GM19467 (cell line): ENCODE data around the gene ADRM1.

ENCODE experiments used
- ATAC-seq: cut with Tn5 transposase; IDR thresholded peaks from one replicate; pipeline ENCODE4 v1.9.1; 2021; ENCODE audit warnings: mild to moderate bottlenecking, moderate library complexity; ENCODE audit not compliant: unreplicated experiment

The ADRM1 gene

DNA sequence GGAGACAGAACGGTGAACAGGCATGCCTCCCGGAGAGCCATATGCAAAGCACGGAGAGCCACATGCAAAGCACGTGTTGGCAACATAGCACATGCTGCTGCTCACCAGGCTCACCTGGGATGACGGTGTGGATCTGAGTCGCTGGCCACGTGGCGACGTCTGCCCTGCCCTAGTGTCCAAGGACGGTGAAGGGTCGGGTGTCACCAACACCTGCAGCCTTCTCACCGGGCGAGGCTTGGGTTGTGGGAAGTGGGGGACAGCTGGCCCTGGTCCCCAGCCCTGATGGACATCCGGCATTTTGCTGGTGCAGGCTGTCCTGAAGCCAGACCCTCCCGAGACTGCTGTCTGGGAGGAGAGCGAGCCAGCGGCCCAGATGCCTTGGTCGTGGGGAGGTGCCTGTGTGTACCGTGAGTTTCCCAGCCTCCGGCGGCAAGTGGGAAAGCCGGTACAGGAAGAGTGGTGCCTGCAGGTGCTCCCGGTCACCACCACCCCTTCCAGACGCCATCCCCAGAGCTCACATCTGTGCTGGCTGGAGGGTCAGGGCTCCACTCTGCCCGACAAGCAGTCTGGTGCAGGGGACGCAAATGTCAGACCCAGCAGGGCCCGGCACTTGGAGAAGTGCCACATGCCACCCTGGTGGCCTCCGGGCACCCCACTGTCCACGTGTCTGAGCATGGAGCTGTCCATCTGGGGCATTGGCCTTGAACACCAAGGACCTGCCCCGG lies 5.9 kb upstream of the ADRM1 start:
- no peak for ATAC-seq

DNA sequence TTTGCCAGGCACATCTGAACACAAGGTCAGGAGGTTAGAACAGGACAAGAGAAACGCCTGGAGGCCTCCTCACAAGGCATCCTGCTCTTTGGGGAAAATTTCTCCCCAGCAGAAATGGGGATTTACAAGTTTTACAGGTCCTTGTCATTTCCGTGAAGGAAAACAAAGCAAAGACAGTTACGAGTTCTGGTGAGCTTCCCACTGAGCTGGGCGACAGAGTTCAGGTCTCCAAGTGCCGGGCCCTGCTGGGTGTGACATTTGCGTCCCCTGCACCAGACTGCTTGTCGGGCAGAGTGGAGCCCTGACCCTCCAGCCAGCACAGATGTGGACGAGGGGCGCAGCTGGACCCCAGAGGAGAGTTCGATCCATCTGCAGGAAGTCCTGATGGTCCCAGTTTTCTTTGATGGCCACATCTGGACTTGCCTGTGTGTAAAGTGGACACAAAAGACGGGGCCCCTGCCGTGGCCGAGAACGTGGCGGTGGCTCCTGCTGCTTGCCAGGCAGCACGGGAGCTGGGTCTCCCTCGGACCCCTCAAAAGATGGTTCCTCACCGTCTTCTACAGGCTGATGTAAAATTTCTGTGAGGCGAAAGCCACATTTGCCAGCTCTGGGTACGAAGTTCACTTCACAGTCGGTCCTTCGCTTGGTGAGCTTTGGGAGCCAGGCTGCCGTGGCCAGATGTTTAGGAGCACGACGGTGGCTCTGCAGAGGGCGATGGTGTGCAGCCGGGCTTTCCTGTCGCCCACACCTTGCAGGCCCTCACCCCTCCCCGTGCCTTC lies 5.2 kb upstream of the ADRM1 start:
- no peak for ATAC-seq

DNA sequence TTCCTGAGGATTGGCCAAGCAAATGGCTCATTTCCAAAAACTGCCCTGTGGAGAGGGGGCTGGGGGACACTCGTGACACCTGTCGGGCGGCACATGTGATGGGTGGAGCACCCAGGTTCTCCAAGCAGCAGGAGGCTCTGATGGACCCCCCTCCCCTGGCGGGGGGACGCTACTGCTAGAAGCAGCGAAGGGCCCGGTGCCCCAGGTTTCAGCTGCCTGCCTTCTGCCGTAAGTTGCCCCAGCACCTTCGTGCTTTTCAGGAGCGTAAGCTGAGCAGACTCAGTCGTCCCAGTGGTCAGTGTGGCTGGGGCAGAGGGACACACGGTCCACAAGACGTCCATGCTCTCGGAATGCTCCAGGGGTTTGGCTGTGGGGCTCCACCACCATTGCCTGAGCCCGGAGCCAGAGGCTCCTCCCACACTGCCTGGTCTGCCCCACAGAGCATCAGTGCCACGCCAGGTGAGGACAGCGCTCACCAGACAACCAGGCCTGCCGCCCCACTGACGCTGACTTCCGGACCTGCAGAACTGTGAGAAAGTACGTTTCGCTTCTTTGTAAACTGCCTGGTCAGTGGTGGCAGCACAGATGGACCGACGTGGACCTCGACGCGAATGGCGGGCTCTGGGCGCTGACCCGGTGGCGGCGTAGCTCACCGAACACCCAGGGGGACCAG lies 4.1 kb upstream of the ADRM1 start:
- no peak for ATAC-seq

DNA sequence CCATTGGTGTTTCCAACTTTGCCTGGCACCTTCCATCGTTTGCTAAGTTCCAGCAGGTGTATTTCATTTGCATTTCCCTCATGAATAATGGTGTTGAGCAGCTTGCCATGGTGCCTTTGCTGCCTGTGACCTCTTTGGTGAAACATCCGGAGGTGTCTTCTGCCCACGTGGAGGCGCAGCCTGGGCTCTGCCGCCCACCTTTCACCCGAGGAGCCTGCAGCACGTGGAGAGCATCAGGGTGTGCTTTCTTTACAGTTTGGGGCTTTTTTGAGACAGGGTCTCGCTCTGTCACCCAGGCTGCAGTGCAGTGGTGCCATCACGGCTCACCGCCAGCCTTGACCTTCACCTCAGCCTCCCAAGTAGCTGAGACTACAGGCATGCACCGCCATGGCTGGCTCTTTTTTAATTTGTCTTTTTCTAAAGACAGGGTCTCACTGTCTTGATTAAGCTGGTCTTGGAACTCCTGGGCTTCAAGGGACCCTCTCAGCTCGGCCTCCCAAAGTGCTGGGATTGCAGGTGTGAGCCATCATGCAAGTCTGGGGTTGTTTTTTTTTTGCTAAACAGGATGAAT lies 3.0 kb upstream of the ADRM1 start:
- ATAC-seq = no peak

DNA sequence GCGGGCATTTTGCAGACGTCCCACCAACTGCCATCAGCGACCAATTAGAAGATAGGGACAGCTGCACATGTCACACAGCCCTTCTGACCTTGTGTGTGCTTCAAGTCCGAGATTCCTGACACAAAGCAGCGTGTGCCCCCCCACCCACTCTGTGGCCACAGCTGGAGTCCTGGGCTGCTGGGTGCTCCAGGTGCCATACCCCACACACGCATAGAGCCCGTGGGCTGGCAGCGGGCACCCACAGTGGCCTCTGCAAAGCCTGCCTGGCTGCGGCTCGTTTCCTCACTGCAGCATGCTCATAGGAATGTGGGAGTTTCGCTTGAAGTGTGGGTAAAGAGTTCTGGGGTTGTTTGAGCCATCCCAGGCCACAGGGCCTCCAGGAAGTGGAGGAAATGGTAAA lies 2.5 kb upstream of the ADRM1 start:
- no peak for ATAC-seq

DNA sequence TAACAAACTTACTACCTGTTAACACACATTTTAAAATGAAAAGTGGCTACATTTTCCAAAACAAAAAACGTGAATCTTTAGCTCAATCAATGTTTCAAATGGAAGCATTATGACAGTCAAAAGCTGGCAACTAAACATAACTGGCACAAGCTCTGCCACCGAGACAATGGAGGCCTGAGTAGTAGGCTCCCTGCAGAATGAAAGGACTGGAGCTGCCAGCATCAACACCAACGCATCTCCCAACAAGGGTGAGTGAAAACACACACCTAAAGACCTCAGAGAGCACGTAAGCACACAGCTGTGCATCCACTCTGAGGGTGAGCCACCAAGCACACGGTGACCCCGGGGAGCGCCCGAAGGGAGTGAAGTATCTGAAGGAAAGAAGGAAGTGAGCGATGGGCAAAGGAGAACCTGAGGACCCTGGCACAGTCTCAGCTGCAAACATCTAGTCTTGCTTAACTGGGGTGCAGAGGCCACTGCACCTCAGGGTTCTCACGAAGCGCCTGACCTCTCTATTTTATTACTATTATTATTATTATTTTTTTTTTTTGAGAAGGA lies 1.6 kb upstream of the ADRM1 start:
- ATAC-seq = no peak

DNA sequence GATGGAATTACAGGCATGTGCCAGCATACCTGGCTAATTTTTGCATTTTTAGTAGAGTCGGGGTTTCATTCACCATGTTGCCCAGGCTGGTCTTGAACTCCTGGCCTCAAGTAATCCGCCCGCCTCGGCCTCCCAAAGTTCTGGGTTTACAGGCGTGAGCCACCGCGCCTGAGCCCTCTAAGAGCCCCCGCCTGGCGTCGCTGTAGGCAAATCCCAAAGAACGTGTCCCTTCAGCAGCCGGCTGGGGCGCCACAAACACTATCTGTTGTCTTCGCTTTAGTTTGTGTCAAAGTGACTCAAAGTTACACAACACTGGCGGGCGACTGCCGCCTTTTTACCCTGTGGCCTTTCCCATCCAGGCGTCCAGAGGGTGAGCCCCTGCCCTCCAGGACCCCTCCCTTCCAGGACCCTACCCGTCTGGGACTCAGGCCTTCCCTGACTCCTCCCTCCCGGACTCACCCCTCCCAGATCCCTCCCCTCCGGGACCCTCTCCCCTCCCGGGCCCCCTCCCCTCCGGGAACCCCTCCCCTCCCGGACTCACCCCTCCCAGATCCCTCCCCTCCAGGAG lies 940 bp upstream of the ADRM1 start:
- ATAC-seq = peak; percentile 26

DNA sequence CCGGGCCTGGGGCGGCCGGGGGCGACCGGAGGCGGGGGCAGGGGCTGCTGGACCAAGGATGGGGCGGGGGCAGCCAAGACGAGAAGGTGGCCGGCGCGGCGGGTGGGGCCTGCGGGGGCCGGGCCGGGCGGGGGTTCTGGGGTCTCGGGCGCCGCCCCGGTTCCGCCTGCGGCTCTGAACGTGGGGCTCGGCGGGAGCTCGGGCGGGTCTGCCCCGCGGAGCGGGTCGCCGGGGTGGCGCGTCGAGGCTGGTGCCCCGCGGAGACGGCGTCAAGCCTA lies 204 bp downstream of the ADRM1 start:
- ATAC-seq = no peak

DNA sequence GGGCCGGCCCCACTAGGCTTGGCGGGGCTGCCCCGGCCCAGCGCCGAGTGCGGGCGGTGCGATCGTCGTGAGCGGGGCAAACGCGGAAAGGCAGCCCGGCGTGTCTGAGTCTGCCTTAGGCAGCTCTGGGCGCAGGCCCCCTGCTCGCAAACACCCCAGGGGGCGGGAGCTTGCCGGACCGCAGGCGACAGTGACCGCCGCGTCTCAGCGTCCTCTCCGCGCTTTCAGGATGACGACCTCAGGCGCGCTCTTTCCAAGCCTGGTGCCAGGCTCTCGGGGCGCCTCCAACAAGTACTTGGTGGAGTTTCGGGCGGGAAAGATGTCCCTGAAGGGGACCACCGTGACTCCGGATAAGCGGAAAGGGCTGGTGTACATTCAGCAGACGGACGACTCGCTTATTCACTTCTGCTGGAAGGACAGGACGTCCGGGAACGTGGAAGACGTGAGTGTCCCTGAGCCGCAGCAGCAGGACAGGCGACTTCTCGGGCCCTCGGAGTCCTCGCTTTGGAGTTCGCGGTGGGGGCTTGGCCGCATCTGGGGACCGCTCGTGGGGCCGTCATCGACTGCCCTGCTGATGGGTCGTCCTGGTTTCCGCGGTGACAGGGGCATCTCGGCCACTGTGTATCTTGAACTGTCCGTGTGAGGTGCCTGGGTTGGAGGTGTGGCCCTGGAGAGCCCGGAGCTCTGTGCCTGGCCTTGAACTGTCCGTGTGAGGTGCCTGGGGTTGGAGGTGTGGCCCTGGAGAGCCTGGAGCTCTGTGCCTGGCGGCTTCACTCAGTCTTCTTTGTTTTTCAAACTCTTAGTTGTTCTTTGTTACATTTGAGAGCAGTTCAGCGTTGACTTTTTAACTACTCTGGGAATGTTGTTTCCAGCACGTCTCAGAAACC lies 786 bp downstream of the ADRM1 start:
- ATAC-seq = peak; percentile 4

DNA sequence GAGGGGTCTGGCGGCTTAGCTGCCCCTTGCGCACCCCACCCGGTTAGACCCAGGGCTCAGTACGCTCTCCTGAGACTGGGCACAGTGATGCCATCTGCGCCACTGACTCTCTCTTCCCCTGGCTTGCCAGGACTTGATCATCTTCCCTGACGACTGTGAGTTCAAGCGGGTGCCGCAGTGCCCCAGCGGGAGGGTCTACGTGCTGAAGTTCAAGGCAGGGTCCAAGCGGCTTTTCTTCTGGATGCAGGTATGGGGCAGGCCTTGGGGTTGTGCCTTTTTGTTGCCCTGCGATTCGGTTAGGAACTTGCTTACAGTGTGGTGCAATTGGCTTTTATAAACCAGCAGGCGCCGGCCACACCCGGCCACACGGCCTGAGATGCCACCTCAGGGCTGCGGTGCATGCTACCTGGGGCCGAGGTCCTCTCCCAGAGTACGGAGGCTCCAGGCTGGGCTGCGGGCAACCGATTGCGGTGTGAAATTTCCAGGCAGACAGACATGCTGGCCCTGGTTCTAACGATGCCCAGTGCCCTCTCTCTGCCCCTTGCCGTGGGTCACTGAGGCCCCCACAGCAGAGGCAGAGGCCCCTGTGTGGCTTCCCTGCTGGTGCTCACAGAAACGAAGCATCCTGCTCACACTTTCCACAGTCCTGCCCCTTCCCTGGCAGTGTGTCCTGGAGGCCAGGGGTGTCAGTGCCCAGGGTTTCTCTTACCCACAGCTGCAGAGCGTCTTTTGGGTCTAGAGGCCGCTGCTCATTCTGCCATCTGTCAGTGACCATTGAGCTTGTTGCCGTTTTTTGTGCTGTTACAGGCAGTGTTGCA lies 1.7 kb downstream of the ADRM1 start:
- ATAC-seq = no peak

DNA sequence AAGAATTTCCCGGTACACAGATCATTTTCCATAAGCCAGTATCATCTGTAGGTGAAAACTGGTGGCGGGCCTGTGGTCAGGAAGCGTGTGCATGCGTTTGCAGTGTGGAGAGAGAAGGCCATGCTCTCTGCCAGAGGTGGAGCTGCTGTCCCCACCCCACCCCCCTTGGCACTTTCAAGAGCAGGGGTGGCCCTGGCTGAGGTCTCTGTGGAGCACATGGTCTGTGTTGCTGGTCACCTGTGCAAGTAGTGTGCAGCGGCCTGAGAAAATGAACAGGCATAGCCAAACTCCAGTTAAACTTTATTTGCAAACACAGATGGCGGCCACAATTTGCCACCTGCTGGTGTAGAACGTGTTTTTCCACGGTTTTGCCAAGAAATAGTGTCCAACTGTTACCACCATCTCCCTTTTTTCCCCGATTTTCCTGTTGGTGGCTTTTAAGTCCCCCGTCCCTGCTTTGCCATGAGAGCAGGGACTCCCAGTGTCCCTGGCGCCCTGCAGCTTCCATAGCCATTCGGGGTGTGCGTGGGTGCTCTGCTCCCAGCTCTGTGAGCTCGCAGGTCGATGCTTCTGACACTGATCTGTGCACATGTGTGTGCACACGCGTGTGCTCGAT lies 2.5 kb downstream of the ADRM1 start:
- ATAC-seq = no peak

DNA sequence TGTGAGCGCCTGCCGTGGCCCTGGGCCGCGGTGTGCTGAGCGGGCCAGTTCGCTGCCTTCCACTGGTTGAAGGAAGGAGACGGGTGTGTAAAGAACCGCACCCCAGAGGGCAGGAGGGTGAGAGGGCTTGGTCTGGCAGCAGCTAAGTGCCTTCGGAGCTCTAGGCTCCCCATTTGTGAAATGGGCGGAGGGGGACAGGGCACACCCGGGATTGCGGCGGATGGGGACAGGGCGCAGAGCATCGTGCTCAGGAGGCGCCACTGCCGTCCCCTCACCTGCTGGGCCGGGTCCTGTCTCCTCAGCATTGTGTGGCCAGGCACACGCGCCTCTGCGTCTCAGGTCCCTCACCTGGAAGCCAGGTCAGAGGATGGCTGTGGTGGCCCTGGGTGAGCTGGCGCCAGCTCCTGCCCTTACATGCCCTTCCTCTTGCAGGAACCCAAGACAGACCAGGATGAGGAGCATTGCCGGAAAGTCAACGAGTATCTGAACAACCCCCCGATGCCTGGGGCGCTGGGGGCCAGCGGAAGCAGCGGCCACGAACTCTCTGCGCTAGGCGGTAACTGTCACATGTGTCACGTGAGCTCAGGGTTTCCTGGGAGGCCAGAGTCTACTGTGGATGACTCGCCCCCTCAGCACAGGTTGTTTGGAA lies 3.1 kb downstream of the ADRM1 start:
- ATAC-seq = no peak

DNA sequence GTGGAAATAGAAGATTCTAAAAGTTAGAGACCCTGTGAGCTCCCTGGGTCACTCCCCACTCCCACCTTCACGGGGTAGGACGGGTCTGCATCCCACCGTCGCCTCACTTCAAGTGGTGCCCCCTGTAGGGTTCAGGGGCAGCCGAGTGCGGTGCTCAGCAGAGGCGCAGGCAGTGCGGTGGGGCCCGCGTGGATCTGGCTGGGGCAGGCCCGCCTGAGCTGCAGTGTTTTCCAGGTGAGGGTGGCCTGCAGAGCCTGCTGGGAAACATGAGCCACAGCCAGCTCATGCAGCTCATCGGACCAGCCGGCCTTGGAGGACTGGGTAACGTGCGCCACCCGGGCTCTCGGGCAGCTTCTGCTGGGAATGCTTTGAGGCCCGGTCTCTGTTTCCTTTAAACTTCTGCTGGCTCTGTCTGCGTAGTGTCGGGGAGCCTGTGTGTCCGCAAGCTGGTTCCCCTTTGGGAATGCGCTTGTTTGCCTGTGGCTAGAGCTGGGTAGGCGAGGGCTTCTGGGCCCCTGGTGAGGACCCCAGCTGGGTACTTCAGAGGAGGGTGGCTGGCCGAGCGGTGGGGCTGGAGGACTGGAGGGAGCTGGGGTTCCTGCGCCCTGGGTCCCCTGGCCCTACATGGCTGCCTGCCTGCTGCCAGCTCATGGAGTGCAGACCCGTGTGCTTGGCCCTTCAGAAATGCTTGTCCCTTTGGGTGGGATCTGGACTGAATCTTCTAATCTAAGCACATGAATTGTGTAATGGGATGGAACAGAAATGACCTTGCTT lies 3.8 kb downstream of the ADRM1 start:
- no peak for ATAC-seq

DNA sequence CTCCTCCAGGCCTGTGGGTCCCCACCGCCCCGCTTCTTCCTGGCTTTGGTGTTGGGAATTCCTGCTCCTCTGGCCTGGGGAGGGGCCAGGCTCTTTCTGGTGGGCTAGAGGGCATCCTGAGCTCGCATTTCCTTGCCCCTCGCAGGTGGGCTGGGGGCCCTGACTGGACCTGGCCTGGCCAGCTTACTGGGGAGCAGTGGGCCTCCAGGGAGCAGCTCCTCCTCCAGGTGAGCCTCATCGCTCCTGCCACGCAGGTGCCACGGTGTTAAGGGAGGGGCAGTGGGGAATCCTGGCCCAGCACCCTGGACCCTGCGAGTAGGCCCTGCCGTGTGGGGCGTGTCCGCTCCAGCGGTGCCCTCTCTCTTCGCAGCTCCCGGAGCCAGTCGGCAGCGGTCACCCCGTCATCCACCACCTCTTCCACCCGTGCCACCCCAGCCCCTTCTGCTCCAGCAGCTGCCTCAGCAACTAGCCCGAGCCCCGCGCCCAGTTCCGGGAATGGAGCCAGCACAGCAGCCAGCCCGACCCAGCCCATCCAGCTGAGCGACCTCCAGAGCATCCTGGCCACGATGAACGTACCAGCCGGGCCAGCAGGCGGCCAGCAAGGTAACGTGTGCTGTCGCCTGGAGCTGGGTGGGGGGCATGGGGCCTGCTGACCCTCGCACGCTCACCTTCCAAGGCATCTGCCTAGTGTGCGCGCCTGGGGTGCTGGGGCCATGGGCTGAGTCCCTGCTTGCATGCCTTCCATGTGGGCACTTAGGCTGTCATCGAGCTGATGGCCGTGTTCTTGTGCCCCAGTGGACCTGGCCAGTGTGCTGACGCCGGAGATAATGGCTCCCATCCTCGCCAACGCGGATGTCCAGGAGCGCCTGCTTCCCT lies 4.7 kb downstream of the ADRM1 start:
- ATAC-seq = no peak

DNA sequence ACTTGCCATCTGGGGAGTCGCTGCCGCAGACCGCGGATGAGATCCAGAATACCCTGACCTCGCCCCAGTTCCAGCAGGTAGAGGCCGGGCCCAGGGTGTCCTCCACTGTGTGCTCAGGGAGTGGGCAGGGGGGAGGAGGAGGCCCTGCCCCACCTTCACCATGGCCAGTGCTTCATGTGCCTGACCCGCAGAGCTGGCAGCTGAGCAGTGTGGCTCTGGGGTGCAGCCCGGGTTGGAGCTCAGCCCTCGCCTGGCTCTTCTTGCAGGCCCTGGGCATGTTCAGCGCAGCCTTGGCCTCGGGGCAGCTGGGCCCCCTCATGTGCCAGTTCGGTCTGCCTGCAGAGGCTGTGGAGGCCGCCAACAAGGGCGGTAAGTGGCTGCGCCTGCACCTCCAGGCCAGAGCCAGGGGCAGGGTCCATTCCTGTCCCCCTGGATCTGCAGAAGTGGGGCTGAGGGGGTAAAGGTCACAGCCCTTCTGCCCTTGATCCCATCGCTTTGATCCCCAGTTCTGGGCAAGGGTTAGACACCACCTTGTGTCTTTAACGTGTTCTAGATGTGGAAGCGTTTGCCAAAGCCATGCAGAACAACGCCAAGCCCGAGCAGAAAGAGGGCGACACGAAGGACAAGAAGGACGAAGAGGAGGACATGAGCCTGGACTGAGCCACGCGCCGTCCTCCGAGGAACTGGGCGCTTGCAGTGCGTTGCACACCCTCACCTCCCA lies 5.5 kb downstream of the ADRM1 start:
- no peak for ATAC-seq
